Measurements from ENCODE around the gene DNAJA4.

The DNAJA4 gene

DNA sequence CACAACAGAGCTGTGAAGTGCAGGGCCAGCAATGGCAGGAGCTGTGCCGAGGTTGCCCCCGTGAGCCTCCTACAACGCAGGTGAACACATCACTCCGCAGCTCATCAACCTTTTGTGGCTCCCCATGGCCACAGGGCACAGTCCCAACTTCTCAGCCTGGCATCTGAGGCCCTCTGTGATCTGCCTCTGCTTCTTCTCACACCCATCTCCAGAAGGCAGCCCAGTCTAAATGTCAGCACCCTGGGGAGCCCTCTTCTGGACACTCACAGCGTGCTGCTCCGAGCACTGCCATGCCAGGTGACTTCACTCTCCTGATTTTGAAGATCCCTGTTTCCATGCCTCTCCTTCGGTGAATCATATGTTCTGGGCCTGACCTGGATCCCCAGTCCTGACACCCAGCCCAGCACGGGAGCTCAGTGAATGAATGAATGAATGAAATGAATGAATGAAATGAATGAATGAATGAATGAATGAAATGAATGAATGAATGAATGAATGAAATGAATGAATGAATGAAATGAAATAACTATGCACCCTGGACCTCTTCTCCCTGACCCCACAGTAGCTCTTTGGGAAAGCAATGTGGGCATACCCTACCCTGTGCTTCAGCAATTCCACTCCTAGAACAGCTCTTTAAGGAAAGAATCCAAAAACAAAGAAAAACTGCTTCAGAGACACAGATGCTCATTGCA, 52.9 kb downstream of the DNAJA4 start:
- DNase-seq, result no peak

DNA sequence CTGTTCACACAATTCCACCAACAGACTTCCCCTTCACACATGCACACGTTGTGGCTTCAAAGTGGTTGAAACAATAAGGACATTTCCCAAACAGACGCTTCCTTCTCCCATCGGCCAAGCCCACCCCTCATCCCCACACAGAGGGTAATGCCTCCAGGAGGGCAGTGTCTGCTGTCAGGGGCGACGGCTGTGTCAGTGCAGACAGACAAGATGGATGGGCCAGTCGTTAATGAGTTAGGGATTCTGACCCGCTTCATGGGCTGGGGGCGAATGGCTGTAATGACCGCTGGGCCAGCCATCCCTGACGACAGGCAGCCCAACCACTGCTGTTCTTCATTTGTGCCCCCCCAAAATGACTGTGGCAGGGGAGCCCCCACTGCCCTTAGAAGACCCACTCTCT, 55.2 kb downstream of the DNAJA4 start:
- no peak for DNase-seq

- DNase-seq, result no peak
Observed at GRCh38 chr15:78320183-78320582, 55.8 kb downstream of the DNAJA4 start.

GRCh38 chr15:78321041-78321570, 56.7 kb downstream of the DNAJA4 start:
- DNase-seq, result no peak

GRCh38 chr15:78321786-78322185, 57.4 kb downstream of the DNAJA4 start:
- no peak for DNase-seq

GRCh38 chr15:78322243-78322642, 57.9 kb downstream of the DNAJA4 start:
- DNase-seq, result no peak

- DNase-seq, result no peak
Observed at GRCh38 chr15:78322724-78323521, 58.6 kb downstream of the DNAJA4 start.

GRCh38 chr15:78323693-78324092, 59.3 kb downstream of the DNAJA4 start:
- no peak for DNase-seq

GRCh38 chr15:78324144-78324543, 59.8 kb downstream of the DNAJA4 start:
- DNase-seq, result no peak

DNA sequence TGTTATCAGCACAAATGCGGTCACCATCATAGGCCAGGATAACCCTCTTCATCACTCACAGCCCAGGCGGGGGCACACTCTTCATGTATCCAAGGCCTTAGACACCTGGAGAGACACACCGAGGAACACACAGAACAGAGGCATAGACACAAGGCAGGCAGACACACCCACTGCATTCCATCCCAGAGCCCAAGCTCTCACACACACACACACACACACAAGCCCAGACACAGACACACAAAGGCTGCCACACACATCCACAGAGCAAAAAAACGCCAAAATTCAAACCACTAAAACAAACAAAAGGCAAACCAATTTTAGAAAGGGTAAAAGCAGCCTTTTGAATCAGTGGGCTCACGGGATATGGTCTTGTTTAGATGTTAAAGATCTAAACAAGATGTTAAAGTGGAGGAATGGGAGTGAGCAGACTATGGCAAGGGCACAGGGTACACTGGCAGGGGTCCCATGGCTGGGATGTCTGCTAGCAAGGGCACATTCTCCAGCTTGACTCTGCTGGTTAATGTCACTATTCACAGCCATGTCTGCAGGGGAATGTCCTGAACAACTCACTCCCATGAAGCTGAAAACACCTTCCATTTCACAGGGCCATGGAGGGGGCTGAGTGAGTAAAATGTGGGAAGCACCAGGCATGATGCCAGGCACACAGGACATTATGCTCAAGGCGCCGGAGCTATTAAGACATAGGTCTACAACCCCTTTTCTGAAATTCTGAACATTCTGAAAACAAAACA, 60.9 kb downstream of the DNAJA4 start:
- DNase-seq, result no peak

- DNase-seq, result no peak
Observed at GRCh38 chr15:78327466-78327865, 63.1 kb downstream of the DNAJA4 start.

- no peak for DNase-seq
Observed at GRCh38 chr15:78329625-78330024, 65.3 kb downstream of the DNAJA4 start.

All from NCI-H1930 (cell line).